Diencephalon (tissue), 1 donor: ENCODE results near the gene MAEA. TPM values are rescaled to one million over a fixed set of nuclear protein-coding genes. Genes with fewer than 3 reads are reported as not detected.

Experiments
- total RNA-seq: library from RNA; depleted of rRNA; stranded (reverse); fragments of >200 nt; gene quantifications from one replicate; pipeline ENCODE4 v1.2.3, GENCODE V29; 2014

Gene MAEA
- total RNA-seq = 43.6 TPM

GRCh38 chr4:1289207-1290164, at the start of gene MAEA:
Gene MAEA (plus strand): TSS chr4:1289891. CDS start chr4:1289914, 23 bp downstream.

GRCh38 chr4:1248245-1249147, 41.2 kb upstream of the MAEA start, which contains the start of gene CTBP1:
Gene CTBP1 (minus strand): TSS chr4:1249130. CDS start chr4:1241331, 7,799 bp downstream.

GRCh38 chr4:1346781-1347409, 57.2 kb downstream of the MAEA start, which contains the start of gene UVSSA:
Gene UVSSA (plus strand): TSS chr4:1347208. CDS start chr4:1348092, 884 bp downstream.

Other genes with a start within 250 kb of the MAEA start
- 3.5 TPM for gene RNF212, start 176.3 kb upstream of the MAEA start, total RNA-seq
- gene SPON2, start 117.3 kb upstream of the MAEA start, total RNA-seq = 5.1 TPM
- 182 TPM for gene CTBP1, start 40.8 kb upstream of the MAEA start, total RNA-seq
- 9.5 TPM for gene UVSSA, start 57.3 kb downstream of the MAEA start, total RNA-seq
- gene NKX1-1, start 116.6 kb downstream of the MAEA start, total RNA-seq = not detected